A673 (cell line): ENCODE measurements around the gene SPEF1.

Experiments used
- EZH2 ChIP-seq: fragments of 200-600 bp; sonication (generic); IDR thresholded peaks from 2 replicates; pipeline ENCODE4 v1.6.1; 2017; ENCODE audit warnings: borderline replicate concordance, low read depth, mild to moderate bottlenecking, mixed read lengths, antibody characterized with exemption, low read length; ENCODE audit not compliant: poor library complexity, severe bottlenecking
- TF ChIP-seq, protein P1 (sequence below): fragments of 300-800, 200-600 bp; sonication (generic); conservative IDR thresholded peaks from 2 replicates; pipeline ENCODE4 v1.5.1; 2017; ENCODE audit warnings: low read depth, mild to moderate bottlenecking, antibody characterized with exemption, low read length, moderate library complexity, mixed read lengths

- TF ChIP-seq, protein P1, sequence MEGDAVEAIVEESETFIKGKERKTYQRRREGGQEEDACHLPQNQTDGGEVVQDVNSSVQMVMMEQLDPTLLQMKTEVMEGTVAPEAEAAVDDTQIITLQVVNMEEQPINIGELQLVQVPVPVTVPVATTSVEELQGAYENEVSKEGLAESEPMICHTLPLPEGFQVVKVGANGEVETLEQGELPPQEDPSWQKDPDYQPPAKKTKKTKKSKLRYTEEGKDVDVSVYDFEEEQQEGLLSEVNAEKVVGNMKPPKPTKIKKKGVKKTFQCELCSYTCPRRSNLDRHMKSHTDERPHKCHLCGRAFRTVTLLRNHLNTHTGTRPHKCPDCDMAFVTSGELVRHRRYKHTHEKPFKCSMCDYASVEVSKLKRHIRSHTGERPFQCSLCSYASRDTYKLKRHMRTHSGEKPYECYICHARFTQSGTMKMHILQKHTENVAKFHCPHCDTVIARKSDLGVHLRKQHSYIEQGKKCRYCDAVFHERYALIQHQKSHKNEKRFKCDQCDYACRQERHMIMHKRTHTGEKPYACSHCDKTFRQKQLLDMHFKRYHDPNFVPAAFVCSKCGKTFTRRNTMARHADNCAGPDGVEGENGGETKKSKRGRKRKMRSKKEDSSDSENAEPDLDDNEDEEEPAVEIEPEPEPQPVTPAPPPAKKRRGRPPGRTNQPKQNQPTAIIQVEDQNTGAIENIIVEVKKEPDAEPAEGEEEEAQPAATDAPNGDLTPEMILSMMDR: peak; percentile 37
- TF ChIP-seq EZH2: no peak
Measured at GRCh38 chr20:3795511-3796468, 14.5 kb upstream of the SPEF1 start, which contains the start of gene CDC25B.
